ENCODE data around the gene BNIP5.

BNIP5 gene

DNA sequence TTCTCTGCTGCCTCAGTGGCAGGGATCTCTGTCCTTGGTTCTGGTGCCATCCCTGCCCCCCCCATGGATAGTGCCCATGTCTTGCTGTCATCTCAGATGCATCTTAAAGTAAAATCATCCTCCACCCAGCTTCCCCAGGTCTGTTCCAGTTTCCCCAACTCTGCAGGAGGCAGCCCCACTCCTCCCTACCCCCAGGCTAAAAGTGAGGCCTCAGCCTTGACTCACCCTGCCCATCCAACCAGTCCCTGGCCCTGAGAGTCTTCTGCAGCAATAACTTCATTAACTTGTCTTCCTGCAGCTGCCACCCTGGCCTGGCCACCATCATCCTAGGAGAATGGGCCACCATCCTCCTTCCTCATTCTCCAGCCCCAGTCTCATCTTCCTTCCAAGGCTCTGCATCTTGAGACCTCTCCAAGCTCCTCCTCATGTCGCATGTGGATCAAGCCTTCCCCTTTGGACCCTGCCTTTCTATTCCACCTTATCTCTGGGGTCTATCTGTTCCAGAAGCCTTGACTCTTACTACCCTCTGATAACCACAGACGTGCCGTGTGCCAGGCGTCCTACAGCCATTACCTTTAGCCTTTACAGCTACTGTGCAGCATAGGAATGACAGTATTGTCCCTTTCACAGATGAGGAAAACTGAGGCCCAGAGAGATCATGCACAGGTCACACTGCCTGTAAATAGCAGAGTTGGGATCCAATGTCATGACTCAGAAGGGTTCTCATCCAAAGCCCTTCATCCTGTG, 68.8 kb downstream of the BNIP5 start:
- no peak for DNase-seq (ENCODE audit: low read depth)

DNA sequence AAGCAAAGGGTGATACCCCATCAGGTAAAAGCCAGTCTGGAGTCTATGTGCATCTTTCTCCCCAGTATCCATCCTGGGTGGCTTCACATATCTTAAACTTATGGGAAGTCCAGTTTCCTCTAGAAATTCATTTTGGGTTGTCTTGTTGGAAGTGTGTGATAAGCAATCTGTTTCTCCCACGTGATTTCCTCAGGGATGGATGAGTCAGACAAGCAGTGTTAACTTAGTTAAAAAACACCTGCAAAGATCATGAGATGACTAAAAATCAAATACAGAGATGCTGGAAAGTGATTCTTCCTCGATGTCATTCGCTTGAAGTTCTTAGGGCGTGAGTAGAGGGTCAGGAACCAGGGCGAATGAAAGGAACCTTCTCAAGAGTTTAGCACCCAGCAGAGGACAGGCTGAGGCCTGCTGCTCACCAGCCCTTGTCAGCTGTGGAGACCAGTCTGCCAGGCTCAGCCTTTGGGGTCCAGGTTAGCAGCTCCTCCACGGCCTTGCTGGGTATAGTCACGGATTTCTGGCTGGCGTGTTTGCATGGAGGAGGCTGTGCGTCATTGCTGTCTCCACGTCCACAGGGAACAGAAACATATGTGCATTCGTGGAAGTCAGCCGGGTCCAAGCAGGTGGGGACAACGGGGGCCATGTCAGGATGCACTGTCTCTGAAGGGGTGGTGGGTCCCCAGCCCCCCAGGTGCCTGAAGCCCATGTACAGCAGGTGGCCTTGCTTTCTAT, 69.6 kb downstream of the BNIP5 start:
- DNase-seq (ENCODE audit: low read depth), result no peak

All from fibroblast of gingiva (primary cell).